Gastroesophageal sphincter (tissue), 4 donors: Measurements from ENCODE around the gene NAALAD2. TPM values are rescaled to one million over a fixed set of nuclear protein-coding genes. Genes with fewer than 3 reads are reported as not detected.

Experiments
- ATAC-seq: fragments of 150-250 bp; one replicate; pipeline ENCODE4 v1.9.1; 2016; ENCODE audit warnings: mild to moderate bottlenecking, moderate library complexity
- H3K27ac ChIP-seq, 4 donors: fragments of 200-600 bp; sonication (generic) in 3 of 4; 1 replicate in 3 of 4; 2 replicates in 1 of 4; pipeline ENCODE4 v1.5.1; 2016 to 2019
- H3K27me3 ChIP-seq: fragments of 200-600 bp; sonication (generic); one replicate; pipeline ENCODE4 v1.5.1; 2019
- H3K36me3 ChIP-seq, 2 donors: fragments of 200-600 bp; sonication (generic); one replicate each; pipeline ENCODE4 v1.5.1; 2019; ENCODE audit warnings: control low read depth in 1 of 2
- H3K4me1 ChIP-seq, 3 donors: fragments of 200-600 bp; sonication (generic); 1 replicate in 2 of 3; 2 replicates in 1 of 3; pipeline ENCODE4 v1.5.1; 2016 to 2019; ENCODE audit warnings: control low read depth in 2 of 3
- H3K4me3 ChIP-seq, 2 donors: fragments of 200-600 bp; sonication (generic); one replicate each; pipeline ENCODE4 v1.5.1; 2019; ENCODE audit warnings: mild to moderate bottlenecking in 1 of 2, moderate library complexity in 1 of 2
- H3K9me3 ChIP-seq, 3 donors: fragments of 200-600 bp; sonication (generic); one replicate each; pipeline ENCODE4 v1.5.1; 2017 to 2019; ENCODE audit warnings: control low read depth in 2 of 3
- CTCF ChIP-seq, 4 experiments: fragments of 200-600 bp in 2 of 4; fragments of 450-650 bp in 2 of 4; sonication (generic) in 1 of 4; IDR thresholded peaks; one replicate each; pipeline ENCODE4 v1.5.1; 2017 to 2019; ENCODE audit warnings: antibody characterized with exemption in 4 of 4, mild to moderate bottlenecking in 2 of 4, moderate library complexity in 2 of 4
- EP300 ChIP-seq: sonication (generic); formaldehyde crosslinking; IDR thresholded peaks from one replicate; pipeline ENCODE4 v1.6.1; 2017; ENCODE audit warnings: antibody characterized with exemption, mild to moderate bottlenecking
- POLR2A ChIP-seq, 2 donors: fragments of 450-650 bp; IDR thresholded peaks; one replicate each; pipeline ENCODE4 v1.6.1; 2017; ENCODE audit warnings: antibody characterized with exemption in 2 of 2, mild to moderate bottlenecking in 2 of 2, moderate library complexity in 1 of 2
- POLR2AphosphoS5 ChIP-seq: sonication (generic); formaldehyde crosslinking; IDR thresholded peaks from one replicate; pipeline ENCODE4 v1.6.1; 2017; ENCODE audit warnings: antibody characterized with exemption
- WGBS, 2 donors: methylation state at CpG; one replicate each; pipeline ENCODE4 v1.1.5; 2018; ENCODE audit warnings: low coverage in 1 of 2; 5-methylcytosine and 5-hydroxymethylcytosine counted together
- total RNA-seq, 4 donors: library from RNA; depleted of rRNA; stranded (reverse); fragments of >200 nt; gene quantifications; one replicate each; pipeline ENCODE4 v1.1.0, GENCODE V29; 2016

NAALAD2 gene
- total RNA-seq, 4 donors from 2014 or later, result 0.66 to 2.8 (median 1.7) TPM

GRCh38 chr11:90120191-90120590 lies 14.3 kb upstream of the NAALAD2 start:
- Histone ChIP-seq H3K9me3 (no peaks in the 10 kb centered on the region), H3K27me3 (no peaks in the 10 kb centered on the region), H3K36me3 (no peaks in the 10 kb centered on the region), H3K27ac (no peak overlapping the region), H3K4me3 (no peak overlapping the region), H3K4me1 (no peaks in the 10 kb centered on the region)
- TF ChIP-seq POLR2AphosphoS5, result no peak
- TF ChIP-seq CTCF (IDR thresholded peaks at IDR 0.05), result no peak
- TF ChIP-seq POLR2A (IDR thresholded peaks at IDR 0.05), result no peak
- TF ChIP-seq EP300, result no peak
- no peak for ATAC-seq
- 96 to 100% methylated on average over 2 to 3 of the region's 4 CpGs for WGBS, 2 donors

GRCh38 chr11:90124371-90124770 lies 10.1 kb upstream of the NAALAD2 start:
- TF ChIP-seq POLR2A (IDR thresholded peaks at IDR 0.05) (no peak), EP300 (no peak), CTCF (IDR thresholded peaks at IDR 0.05) (no peak), POLR2AphosphoS5 (no peak)
- no peak overlapping the region for H3K27ac ChIP-seq
- 62 to 80% methylated on average over 1 of the region's 1 CpG for WGBS, 2 donors

GRCh38 chr11:90124946-90125345 lies 9.5 kb upstream of the NAALAD2 start:
- Histone ChIP-seq H3K27me3 (no peaks in the 10 kb centered on the region), H3K4me3 (no peak overlapping the region), H3K4me1 (no peaks in the 10 kb centered on the region), H3K9me3 (no peaks in the 10 kb centered on the region), H3K36me3 (no peaks in the 10 kb centered on the region), H3K27ac (no peak overlapping the region)
- TF ChIP-seq CTCF (IDR thresholded peaks at IDR 0.05) (no peak), POLR2AphosphoS5 (no peak), POLR2A (IDR thresholded peaks at IDR 0.05) (no peak), EP300 (no peak)
- WGBS, 2 donors, result 83% methylated on average over 2 of the region's 3 CpGs; no CpG with 5 or more reads in 1 of the 2 donors
- ATAC-seq, result no peak

More at GRCh38 chr11:90124371-90124770, 10.1 kb upstream of the NAALAD2 start:
- no peaks in the 10 kb centered on the region for H3K4me1 ChIP-seq
- H3K36me3 ChIP-seq, result no peaks in the 10 kb centered on the region
- ATAC-seq, result no peak
- no peaks in the 10 kb centered on the region for H3K27me3 ChIP-seq
- H3K4me3 ChIP-seq, result no peak overlapping the region
- H3K9me3 ChIP-seq, result no peaks in the 10 kb centered on the region

- no peaks in the 10 kb centered on the region for H3K36me3 ChIP-seq
- H3K27ac ChIP-seq, result peak overlapping the region in 3 of 4 donors; percentile 2 to 58 (median 18)
- ATAC-seq, result no peak
- H3K4me1 ChIP-seq, result peaks cover 0 to 12% (median 0%) of the 10 kb centered on the region in 3 donors
- TF ChIP-seq EP300 (no peak), CTCF (IDR thresholded peaks at IDR 0.05) (no peak), POLR2AphosphoS5 (no peak), POLR2A (IDR thresholded peaks at IDR 0.05) (no peak)
- peak overlapping the region; percentile 20 to 56 for H3K4me3 ChIP-seq
- 34 to 39% methylated on average over 11 of the region's 11 CpGs for WGBS, 2 donors
- H3K27me3 ChIP-seq, result peaks cover 10% of the 10 kb centered on the region
- no peaks in the 10 kb centered on the region for H3K9me3 ChIP-seq
Measured at GRCh38 chr11:90133560-90134477, 644 bp upstream of the NAALAD2 start.
